ENCODE results near the gene VPS13D. TPM values are rescaled to one million over a fixed set of nuclear protein-coding genes. Genes with fewer than 3 reads are reported as not detected.

The VPS13D gene
- polyA plus RNA-seq, 1 of the 3 experiments (the other 2 are of a cell fraction) = 15.0 TPM

DNA sequence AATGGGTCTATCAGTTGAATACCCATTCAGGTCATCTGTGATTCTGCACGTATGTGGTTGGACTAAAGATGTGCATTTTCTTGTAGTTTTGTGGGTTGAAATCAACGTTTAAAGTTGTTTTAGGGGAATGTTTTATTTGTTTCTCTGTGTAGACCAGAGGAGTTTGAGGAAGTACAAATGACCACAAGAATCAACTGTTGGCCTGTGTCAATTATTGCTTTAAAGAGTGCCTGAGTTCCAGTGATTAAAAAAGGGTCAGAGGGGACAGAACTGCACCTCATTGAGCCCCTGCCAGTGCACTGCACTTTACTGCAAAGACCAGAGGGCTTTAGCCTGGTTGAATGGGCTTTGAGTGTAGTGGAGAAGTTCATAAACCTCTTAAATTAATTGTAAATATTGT lies 190.3 kb downstream of the VPS13D start:
- Histone ChIP-seq H3K79me2 (ENCODE audit: insufficient read depth) (no peaks in the 10 kb centered on the region), H3K9me3 (no peaks in the 10 kb centered on the region), H2AFZ (ENCODE audit: low read depth) (no peak overlapping the region), H3K27me3 (ENCODE audit: insufficient read depth) (no peaks in the 10 kb centered on the region), H3K4me2 (no peak overlapping the region), H3K9ac (no peak overlapping the region), H3K4me3 (ENCODE audit: low read depth in 2 of 2, low read length in 1 of 2) (no peak overlapping the region), H3K27ac (ENCODE audit: low read depth in 2 of 2, low read length in 1 of 2) (no peak overlapping the region), H3F3A (replicated peaks; ENCODE audit: insufficient read depth) (peaks cover 7% of the 10 kb centered on the region), H3K4me1 (ENCODE audit: control insufficient read depth in 1 of 2, insufficient read depth in 2 of 2, low read depth in 1 of 2, low read length in 1 of 2) (peaks cover 0 to 13% of the 10 kb centered on the region in 2 experiments; a peak in 3 of 4 replicates), H3K36me3 (replicated peaks in 1 of 2; ENCODE audit: control insufficient read depth in 1 of 2, insufficient read depth in 2 of 2, low read length in 1 of 2) (peaks cover 20 to 23% of the 10 kb centered on the region in 2 experiments), H4K20me1 (ENCODE audit: insufficient read depth) (no peaks in the 10 kb centered on the region), H3K9me2 (no peaks in the 10 kb centered on the region)
- no peak for DNase-seq
- ChIA-PET POLR2A (no interaction called here), CTCF (no interaction called here)
- TF ChIP-seq JUND (IDR thresholded peaks at IDR 0.05) (no peak), RCOR1 (IDR thresholded peaks at IDR 0.05; ENCODE audit: low read length) (no peak), MXI1 (IDR thresholded peaks at IDR 0.05; ENCODE audit: low read depth, low read length) (no peak), RXRA (IDR thresholded peaks at IDR 0.05; ENCODE audit: borderline replicate concordance, low read depth) (no peak), FOSL2 (IDR thresholded peaks at IDR 0.05; ENCODE audit: borderline replicate concordance, low read depth) (no peak), YY1 (IDR thresholded peaks at IDR 0.05; ENCODE audit: low read depth) (no peak), SIN3A (IDR thresholded peaks at IDR 0.05; ENCODE audit: borderline replicate concordance, low read depth, low read length) (no peak), RFX5 (IDR thresholded peaks at IDR 0.05; ENCODE audit: low read length) (no peak), GABPA (IDR thresholded peaks at IDR 0.05; ENCODE audit: low read depth) (no peak), ELF1 (IDR thresholded peaks at IDR 0.05) (no peak), FOXM1 (IDR thresholded peaks at IDR 0.05; ENCODE audit: low read depth) (no peak)
- TF ChIP-seq, protein P1, sequence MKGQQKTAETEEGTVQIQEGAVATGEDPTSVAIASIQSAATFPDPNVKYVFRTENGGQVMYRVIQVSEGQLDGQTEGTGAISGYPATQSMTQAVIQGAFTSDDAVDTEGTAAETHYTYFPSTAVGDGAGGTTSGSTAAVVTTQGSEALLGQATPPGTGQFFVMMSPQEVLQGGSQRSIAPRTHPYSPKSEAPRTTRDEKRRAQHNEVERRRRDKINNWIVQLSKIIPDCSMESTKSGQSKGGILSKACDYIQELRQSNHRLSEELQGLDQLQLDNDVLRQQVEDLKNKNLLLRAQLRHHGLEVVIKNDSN (IDR thresholded peaks at IDR 0.05; ENCODE audit: borderline replicate concordance, low read depth) = no peak
- TF ChIP-seq, protein P2, sequence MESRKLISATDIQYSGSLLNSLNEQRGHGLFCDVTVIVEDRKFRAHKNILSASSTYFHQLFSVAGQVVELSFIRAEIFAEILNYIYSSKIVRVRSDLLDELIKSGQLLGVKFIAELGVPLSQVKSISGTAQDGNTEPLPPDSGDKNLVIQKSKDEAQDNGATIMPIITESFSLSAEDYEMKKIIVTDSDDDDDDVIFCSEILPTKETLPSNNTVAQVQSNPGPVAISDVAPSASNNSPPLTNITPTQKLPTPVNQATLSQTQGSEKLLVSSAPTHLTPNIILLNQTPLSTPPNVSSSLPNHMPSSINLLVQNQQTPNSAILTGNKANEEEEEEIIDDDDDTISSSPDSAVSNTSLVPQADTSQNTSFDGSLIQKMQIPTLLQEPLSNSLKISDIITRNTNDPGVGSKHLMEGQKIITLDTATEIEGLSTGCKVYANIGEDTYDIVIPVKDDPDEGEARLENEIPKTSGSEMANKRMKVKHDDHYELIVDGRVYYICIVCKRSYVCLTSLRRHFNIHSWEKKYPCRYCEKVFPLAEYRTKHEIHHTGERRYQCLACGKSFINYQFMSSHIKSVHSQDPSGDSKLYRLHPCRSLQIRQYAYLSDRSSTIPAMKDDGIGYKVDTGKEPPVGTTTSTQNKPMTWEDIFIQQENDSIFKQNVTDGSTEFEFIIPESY (IDR thresholded peaks at IDR 0.05; ENCODE audit: borderline replicate concordance, low read depth) = no peak
- TF ChIP-seq, protein P3, sequence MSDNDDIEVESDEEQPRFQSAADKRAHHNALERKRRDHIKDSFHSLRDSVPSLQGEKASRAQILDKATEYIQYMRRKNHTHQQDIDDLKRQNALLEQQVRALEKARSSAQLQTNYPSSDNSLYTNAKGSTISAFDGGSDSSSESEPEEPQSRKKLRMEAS (IDR thresholded peaks at IDR 0.05; ENCODE audit: low read depth) = no peak
- TF ChIP-seq, protein P4, sequence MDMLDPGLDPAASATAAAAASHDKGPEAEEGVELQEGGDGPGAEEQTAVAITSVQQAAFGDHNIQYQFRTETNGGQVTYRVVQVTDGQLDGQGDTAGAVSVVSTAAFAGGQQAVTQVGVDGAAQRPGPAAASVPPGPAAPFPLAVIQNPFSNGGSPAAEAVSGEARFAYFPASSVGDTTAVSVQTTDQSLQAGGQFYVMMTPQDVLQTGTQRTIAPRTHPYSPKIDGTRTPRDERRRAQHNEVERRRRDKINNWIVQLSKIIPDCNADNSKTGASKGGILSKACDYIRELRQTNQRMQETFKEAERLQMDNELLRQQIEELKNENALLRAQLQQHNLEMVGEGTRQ (IDR thresholded peaks at IDR 0.05; ENCODE audit: borderline replicate concordance, low read depth, low read length) = no peak
- TF ChIP-seq, protein P5, sequence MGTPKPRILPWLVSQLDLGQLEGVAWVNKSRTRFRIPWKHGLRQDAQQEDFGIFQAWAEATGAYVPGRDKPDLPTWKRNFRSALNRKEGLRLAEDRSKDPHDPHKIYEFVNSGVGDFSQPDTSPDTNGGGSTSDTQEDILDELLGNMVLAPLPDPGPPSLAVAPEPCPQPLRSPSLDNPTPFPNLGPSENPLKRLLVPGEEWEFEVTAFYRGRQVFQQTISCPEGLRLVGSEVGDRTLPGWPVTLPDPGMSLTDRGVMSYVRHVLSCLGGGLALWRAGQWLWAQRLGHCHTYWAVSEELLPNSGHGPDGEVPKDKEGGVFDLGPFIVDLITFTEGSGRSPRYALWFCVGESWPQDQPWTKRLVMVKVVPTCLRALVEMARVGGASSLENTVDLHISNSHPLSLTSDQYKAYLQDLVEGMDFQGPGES (IDR thresholded peaks at IDR 0.05; ENCODE audit: low read depth, low read length) = no peak
- TF ChIP-seq, protein P6, sequence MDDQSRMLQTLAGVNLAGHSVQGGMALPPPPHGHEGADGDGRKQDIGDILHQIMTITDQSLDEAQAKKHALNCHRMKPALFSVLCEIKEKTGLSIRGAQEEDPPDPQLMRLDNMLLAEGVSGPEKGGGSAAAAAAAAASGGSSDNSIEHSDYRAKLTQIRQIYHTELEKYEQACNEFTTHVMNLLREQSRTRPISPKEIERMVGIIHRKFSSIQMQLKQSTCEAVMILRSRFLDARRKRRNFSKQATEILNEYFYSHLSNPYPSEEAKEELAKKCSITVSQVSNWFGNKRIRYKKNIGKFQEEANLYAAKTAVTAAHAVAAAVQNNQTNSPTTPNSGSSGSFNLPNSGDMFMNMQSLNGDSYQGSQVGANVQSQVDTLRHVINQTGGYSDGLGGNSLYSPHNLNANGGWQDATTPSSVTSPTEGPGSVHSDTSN (IDR thresholded peaks at IDR 0.05) = no peak
- 95% methylated on average over 2 of the region's 2 CpGs for WGBS (ENCODE audit: low lambda C conversion rate)

Data from SK-N-SH (cell line).